SHP77 treated with DMSO at 0.1 percent for 48 hours (cell line): ENCODE data around the gene FHL2.
A peak's percentile ranks its signal among the peaks of the same experiment; 100 is the strongest.

Experiments
- DNase-seq: peaks from one replicate; lab custom pipeline; 2025; lab: John Stamatoyannopoulos, UW

Gene FHL2

GRCh38 chr2:105421053-105421452, 22.2 kb upstream of the FHL2 start:
- DNase-seq = no peak

GRCh38 chr2:105418522-105418921, 19.7 kb upstream of the FHL2 start:
- no peak for DNase-seq

GRCh38 chr2:105417857-105418436, 19.1 kb upstream of the FHL2 start:
- DNase-seq = no peak

GRCh38 chr2:105416156-105416555, 17.3 kb upstream of the FHL2 start:
- DNase-seq = no peak

GRCh38 chr2:105415007-105415406, 16.2 kb upstream of the FHL2 start:
- no peak for DNase-seq

GRCh38 chr2:105413206-105413605, 14.4 kb upstream of the FHL2 start:
- DNase-seq = no peak

- no peak for DNase-seq
These were observed 13.7 kb upstream of the FHL2 start for GRCh38 chr2:105412584-105412983.

GRCh38 chr2:105411720-105412407, 13.0 kb upstream of the FHL2 start:
- no peak for DNase-seq

- no peak for DNase-seq
These were observed 11.7 kb upstream of the FHL2 start for GRCh38 chr2:105410554-105410953.

GRCh38 chr2:105409717-105410116, 10.9 kb upstream of the FHL2 start:
- DNase-seq = no peak

GRCh38 chr2:105407946-105408743, 9.3 kb upstream of the FHL2 start:
- DNase-seq = no peak

GRCh38 chr2:105406221-105406620, 7.4 kb upstream of the FHL2 start:
- no peak for DNase-seq

GRCh38 chr2:105405291-105405690, 6.4 kb upstream of the FHL2 start:
- no peak for DNase-seq

- DNase-seq = no peak
These were observed 5.9 kb upstream of the FHL2 start for GRCh38 chr2:105404736-105405135.

GRCh38 chr2:105403783-105404698, 5.2 kb upstream of the FHL2 start:
- peak; percentile 6 for DNase-seq

GRCh38 chr2:105403241-105403782, 4.5 kb upstream of the FHL2 start:
- DNase-seq = no peak

- no peak for DNase-seq
These were observed 4.0 kb upstream of the FHL2 start for GRCh38 chr2:105402809-105403208.

- DNase-seq = no peak
These were observed 3.0 kb upstream of the FHL2 start for GRCh38 chr2:105401867-105402266.

GRCh38 chr2:105400138-105400540, 1.3 kb upstream of the FHL2 start:
- no peak for DNase-seq

GRCh38 chr2:105399207-105399861, 483 bp upstream of the FHL2 start:
- DNase-seq = no peak

GRCh38 chr2:105397953-105398335, 907 bp downstream of the FHL2 start:
- DNase-seq = no peak
